GM19099 (cell line): ENCODE results near the gene CYP2C9.

Source experiments
- POLR2A ChIP-seq: IDR thresholded peaks from 3 replicates; pipeline ENCODE4 v1.6.1; 2011; ENCODE audit warnings: low read depth; ENCODE audit not compliant: insufficient read length; ENCODE audit errors: extremely low read depth

The CYP2C9 gene

DNA sequence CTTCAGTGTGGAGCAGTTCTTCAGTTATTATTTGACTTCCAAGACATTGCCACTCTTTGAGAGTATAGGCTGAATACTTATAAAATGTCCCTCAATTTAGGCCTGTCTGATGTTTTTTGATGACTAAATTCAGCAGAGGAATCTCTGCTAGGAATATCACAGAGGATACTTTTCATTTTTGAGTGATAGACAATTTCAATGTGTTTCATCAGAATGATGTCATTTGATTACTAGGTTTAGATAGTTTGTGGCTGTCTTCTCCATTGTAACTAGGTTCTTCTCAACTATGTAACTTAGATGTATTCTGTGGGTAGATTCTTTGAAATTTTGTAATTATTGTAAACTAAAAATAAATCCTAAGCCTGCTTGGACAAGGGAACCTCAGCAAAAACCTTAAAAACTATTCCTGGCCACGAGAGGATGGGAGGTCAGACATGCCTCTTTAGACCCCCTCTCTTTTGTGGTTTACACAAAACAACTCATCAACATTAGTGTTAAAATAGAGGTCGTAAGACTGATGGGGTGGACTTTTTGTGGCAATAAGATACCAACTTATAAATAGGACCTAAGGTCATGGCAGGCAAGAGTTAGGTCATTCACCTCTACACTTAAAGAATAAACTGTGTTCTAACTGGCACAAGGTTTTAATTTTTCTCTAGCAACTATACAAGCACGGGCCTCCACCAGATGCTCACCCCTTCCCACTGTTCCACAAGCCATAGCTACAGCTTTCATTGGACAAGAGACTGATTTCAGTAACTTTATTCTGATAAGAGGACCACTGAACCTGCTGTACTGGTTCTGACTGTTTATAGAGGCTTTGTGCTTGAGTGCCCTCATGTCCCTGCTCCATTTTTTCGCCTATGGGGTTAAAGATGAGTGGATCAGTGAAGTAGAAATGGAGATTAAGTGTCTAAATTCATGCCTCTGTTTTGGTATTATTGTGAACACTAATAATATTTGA lies 97.2 kb downstream of the CYP2C9 start:
- TF ChIP-seq POLR2A = no peak

DNA sequence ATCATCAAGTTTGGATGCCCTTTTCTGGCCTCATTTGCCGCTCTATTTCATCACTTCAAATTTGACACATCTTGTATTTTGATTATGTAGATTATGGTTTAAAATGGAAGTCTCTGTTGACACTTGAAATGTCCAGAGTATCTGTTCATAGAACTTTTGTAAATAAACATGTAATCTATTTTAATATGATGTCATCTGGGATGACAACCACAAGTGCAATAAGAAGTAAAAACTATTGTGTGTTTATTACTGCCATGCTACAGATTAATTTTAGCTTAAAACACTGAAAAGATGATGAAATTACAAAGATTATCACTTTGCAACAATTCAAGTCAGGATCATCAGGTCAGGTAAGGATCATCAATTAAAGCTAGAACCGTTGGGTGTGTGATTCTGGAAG lies 100.8 kb downstream of the CYP2C9 start:
- TF ChIP-seq POLR2A = no peak
